ENCODE measurements around the gene SCRT2.

Gene SCRT2

DNA sequence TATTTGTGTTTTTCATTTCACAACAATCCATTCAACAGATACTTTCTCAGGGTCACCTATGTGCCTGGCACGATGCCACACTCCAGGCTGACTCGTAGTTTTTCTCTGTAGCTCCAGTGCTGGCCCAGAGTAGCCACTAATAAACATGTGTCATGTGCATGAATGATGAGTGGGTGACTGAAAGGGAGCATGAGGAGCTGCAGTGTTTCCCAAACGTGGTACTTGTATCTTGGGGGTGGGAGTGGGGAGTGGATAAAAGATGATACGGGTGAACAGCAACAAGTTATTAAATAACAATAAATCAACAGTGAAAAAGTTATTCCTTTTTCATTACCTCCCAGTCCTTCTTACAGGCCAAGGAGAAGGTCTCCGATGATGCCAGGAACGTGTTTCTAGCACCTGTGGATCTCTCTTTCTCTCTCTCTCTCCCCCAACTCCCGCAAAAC lies 39.7 kb downstream of the SCRT2 start:
- Histone ChIP-seq H2AFZ (ENCODE audit: low read length) (no peak overlapping the region), H3K4me3 (ENCODE audit: low read depth, low read length, poor library complexity, severe bottlenecking) (no peak overlapping the region), H3F3A (ENCODE audit: insufficient read depth, low read length) (no peaks in the 10 kb centered on the region), H3K4me1 (ENCODE audit: insufficient read depth, low read length, severe bottlenecking) (no peaks in the 10 kb centered on the region), H3K9ac (ENCODE audit: low read length) (no peak overlapping the region), H3K4me2 (ENCODE audit: low read length) (no peak overlapping the region), H3K9me2 (ENCODE audit: low read depth, low read length) (no peaks in the 10 kb centered on the region), H3K27ac (ENCODE audit: low read depth, low read length, poor library complexity, severe bottlenecking) (no peak overlapping the region), H3K79me2 (ENCODE audit: insufficient read depth, low read length) (no peaks in the 10 kb centered on the region), H4K20me1 (ENCODE audit: insufficient read depth, low read length) (no peaks in the 10 kb centered on the region), H3K36me3 (ENCODE audit: insufficient read depth, low read length) (no peaks in the 10 kb centered on the region), H3K27me3 (ENCODE audit: insufficient read depth, low read length) (0 out of 2 replicates have a peak, but pooled peaks cover 5% of the 10 kb centered on the region), H3K9me3 (ENCODE audit: low read length) (no peaks in the 10 kb centered on the region)
- no peak for TF ChIP-seq EZH2 (IDR thresholded peaks at IDR 0.05; ENCODE audit: borderline replicate concordance, low read length)
- TF ChIP-seq, protein P1, sequence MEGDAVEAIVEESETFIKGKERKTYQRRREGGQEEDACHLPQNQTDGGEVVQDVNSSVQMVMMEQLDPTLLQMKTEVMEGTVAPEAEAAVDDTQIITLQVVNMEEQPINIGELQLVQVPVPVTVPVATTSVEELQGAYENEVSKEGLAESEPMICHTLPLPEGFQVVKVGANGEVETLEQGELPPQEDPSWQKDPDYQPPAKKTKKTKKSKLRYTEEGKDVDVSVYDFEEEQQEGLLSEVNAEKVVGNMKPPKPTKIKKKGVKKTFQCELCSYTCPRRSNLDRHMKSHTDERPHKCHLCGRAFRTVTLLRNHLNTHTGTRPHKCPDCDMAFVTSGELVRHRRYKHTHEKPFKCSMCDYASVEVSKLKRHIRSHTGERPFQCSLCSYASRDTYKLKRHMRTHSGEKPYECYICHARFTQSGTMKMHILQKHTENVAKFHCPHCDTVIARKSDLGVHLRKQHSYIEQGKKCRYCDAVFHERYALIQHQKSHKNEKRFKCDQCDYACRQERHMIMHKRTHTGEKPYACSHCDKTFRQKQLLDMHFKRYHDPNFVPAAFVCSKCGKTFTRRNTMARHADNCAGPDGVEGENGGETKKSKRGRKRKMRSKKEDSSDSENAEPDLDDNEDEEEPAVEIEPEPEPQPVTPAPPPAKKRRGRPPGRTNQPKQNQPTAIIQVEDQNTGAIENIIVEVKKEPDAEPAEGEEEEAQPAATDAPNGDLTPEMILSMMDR (IDR thresholded peaks at IDR 0.05; ENCODE audit: low read length) = no peak

DNA sequence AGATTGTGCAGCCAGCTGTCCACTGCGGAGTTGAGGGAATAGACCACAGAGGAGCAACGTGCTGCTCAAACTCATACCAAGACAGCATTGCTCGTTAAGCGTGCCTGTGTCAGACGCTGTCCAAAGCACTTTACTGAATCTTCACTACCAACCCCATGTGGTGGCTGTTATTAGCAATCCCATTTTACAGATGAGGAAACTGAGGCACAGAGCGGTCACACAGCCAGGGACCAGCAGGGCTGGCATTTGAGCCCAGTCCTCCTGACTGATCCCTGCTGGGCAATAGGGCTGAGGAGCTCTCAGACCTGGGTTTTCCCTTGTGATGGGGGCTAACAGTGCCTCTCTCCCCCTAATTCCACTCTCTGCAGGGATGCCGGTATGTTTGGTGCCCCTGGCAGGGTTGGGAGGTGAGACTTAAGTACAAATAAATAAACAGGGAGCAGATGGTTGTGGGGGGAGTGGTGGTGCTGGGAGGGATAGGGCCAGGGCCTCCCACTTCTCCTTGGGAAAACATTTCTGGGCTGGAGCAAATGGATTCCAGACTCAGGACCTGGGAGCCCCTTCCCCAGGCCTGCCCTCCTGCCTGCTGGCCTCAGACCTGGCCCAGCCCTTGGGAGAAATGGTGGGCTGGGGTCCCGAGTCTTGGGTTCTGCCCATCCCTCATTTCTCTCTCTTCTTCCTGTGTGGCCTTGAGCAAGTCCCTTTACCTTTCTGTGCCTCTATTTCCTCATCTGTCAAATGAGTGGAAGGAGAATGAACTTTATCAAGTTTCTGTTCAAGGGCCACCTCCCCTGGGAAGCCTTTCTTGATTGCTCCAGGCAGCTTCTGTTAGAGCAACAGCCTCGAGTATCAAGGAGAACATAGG lies 40.3 kb downstream of the SCRT2 start:
- Histone ChIP-seq H3K27me3 (ENCODE audit: insufficient read depth, low read length) (0 out of 2 replicates have a peak, but pooled peaks cover 5% of the 10 kb centered on the region), H3K79me2 (ENCODE audit: insufficient read depth, low read length) (no peaks in the 10 kb centered on the region), H4K20me1 (ENCODE audit: insufficient read depth, low read length) (no peaks in the 10 kb centered on the region), H3K4me3 (ENCODE audit: low read depth, low read length, poor library complexity, severe bottlenecking) (no peak overlapping the region), H3K9me3 (ENCODE audit: low read length) (no peaks in the 10 kb centered on the region), H3K9ac (ENCODE audit: low read length) (no peak overlapping the region), H3K4me2 (ENCODE audit: low read length) (no peak overlapping the region), H3K27ac (ENCODE audit: low read depth, low read length, poor library complexity, severe bottlenecking) (no peak overlapping the region), H3K9me2 (ENCODE audit: low read depth, low read length) (no peaks in the 10 kb centered on the region), H3F3A (ENCODE audit: insufficient read depth, low read length) (no peaks in the 10 kb centered on the region), H2AFZ (ENCODE audit: low read length) (no peak overlapping the region), H3K36me3 (ENCODE audit: insufficient read depth, low read length) (no peaks in the 10 kb centered on the region), H3K4me1 (ENCODE audit: insufficient read depth, low read length, severe bottlenecking) (no peaks in the 10 kb centered on the region)
- TF ChIP-seq, protein P1 (IDR thresholded peaks at IDR 0.05; ENCODE audit: low read length) = no peak
- no peak for TF ChIP-seq EZH2 (IDR thresholded peaks at IDR 0.05; ENCODE audit: borderline replicate concordance, low read length)

DNA sequence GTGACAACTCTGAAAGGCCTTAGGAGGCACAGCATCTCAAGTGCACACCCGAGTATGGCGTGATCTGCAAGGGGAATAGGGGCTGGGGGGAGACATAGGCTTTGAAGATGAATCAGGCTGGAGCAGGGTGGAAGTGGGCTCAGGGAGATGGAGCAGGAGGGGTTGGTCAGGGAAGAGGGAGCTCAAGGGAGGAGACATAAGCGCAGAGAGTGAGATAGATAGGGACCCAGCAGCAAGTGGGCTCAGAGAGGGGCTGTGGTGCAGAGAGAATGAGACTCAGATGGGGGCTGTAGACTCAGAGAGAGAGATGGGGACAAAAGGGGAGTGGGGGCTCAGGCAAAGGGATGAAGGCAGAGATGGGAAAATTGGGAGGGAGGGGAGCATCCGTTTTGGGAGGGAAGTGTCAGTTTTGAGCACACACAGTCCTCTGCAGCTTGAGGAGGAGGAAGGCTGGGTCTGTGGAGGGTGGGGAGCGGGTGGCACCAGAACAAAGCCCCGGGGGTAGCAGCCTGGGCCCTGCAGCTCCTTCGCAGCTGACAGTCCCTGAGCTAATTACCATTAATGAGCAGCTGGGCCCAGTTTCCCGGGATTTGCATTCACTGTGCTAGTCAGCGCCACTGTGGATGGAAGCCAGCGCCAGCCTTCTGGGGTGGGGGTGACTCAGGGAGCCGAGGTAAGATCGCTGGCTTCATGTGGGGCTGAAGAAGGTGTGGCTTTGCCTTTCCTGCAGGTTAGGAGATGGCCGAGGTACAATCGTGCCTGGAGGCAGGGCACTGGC lies 41.3 kb downstream of the SCRT2 start:
- H3K79me2 ChIP-seq (ENCODE audit: insufficient read depth, low read length) = no peaks in the 10 kb centered on the region
- no peaks in the 10 kb centered on the region for H3K9me3 ChIP-seq (ENCODE audit: low read length)
- no peak overlapping the region for H2AFZ ChIP-seq (ENCODE audit: low read length)
- H3K36me3 ChIP-seq (ENCODE audit: insufficient read depth, low read length) = no peaks in the 10 kb centered on the region
- 0 out of 2 replicates have a peak, but pooled peaks cover 5% of the 10 kb centered on the region for H3K27me3 ChIP-seq (ENCODE audit: insufficient read depth, low read length)
- no peaks in the 10 kb centered on the region for H3K9me2 ChIP-seq (ENCODE audit: low read depth, low read length)
- no peak overlapping the region for H3K4me2 ChIP-seq (ENCODE audit: low read length)
- no peaks in the 10 kb centered on the region for H3F3A ChIP-seq (ENCODE audit: insufficient read depth, low read length)
- no peak overlapping the region for H3K9ac ChIP-seq (ENCODE audit: low read length)
- TF ChIP-seq, protein P1 (IDR thresholded peaks at IDR 0.05; ENCODE audit: low read length) = no peak
- TF ChIP-seq EZH2 (IDR thresholded peaks at IDR 0.05; ENCODE audit: borderline replicate concordance, low read length) = no peak
- no peaks in the 10 kb centered on the region for H3K4me1 ChIP-seq (ENCODE audit: insufficient read depth, low read length, severe bottlenecking)
- no peak overlapping the region for H3K4me3 ChIP-seq (ENCODE audit: low read depth, low read length, poor library complexity, severe bottlenecking)
- H3K27ac ChIP-seq (ENCODE audit: low read depth, low read length, poor library complexity, severe bottlenecking) = no peak overlapping the region
- H4K20me1 ChIP-seq (ENCODE audit: insufficient read depth, low read length) = no peaks in the 10 kb centered on the region

All from OCI-LY1 (cell line).